Measurements from ENCODE around the gene IDH3G.
"Not testable (repeated sequence)": the region's sequence is repeated elsewhere in the genome, so short reads cannot be mapped to it uniquely, and the experiment has no call there.

Gene IDH3G

GRCh38 chrX:153794018-153794896 is at the start of gene IDH3G, which contains the start of gene SSR4:
Gene IDH3G (minus strand): TSS chrX:153794375. CDS start chrX:153794326, 49 bp downstream.
Gene SSR4 (plus strand): TSS chrX:153794668. CDS start chrX:153794688, 20 bp downstream.
- DNase-seq (ENCODE audit: low read depth in 2 of 2), result peak; percentile 87 to 90

- no peak for DNase-seq (ENCODE audit: low read depth in 2 of 2)
Observed at GRCh38 chrX:153836921-153837320, 42.7 kb upstream of the IDH3G start.

- no peak for DNase-seq (ENCODE audit: low read depth in 2 of 2)
Observed at GRCh38 chrX:153832728-153833127, 38.6 kb upstream of the IDH3G start.

GRCh38 chrX:153831429-153832150 is 37.4 kb upstream of the IDH3G start:
- no peak for DNase-seq (ENCODE audit: low read depth in 2 of 2)

- no peak for DNase-seq (ENCODE audit: low read depth in 2 of 2)
Observed at GRCh38 chrX:153830640-153831428, 36.7 kb upstream of the IDH3G start.

- DNase-seq (ENCODE audit: low read depth in 2 of 2), result no peak
Observed at GRCh38 chrX:153829799-153830639, 35.8 kb upstream of the IDH3G start, which contains the start of gene PDZD4. Gene PDZD4 (minus strand): TSS chrX:153830544. CDS start chrX:153830298, 246 bp downstream.

- no peak for DNase-seq (ENCODE audit: low read depth in 2 of 2)
Observed at GRCh38 chrX:153829549-153829798, 35.3 kb upstream of the IDH3G start.

- DNase-seq (ENCODE audit: low read depth in 2 of 2), result no peak
Observed at GRCh38 chrX:153828723-153829548, 34.8 kb upstream of the IDH3G start.

GRCh38 chrX:153828308-153828707 is 34.1 kb upstream of the IDH3G start:
- DNase-seq (ENCODE audit: low read depth in 2 of 2), result no peak

- DNase-seq (ENCODE audit: low read depth in 2 of 2), result no peak
Observed at GRCh38 chrX:153827903-153828302, 33.7 kb upstream of the IDH3G start.

GRCh38 chrX:153827016-153827415 is 32.8 kb upstream of the IDH3G start:
- no peak for DNase-seq (ENCODE audit: low read depth in 2 of 2)

- DNase-seq (ENCODE audit: low read depth in 2 of 2), result no peak
Observed at GRCh38 chrX:153825042-153825441, 30.9 kb upstream of the IDH3G start.

- no peak for DNase-seq (ENCODE audit: low read depth in 2 of 2)
Observed at GRCh38 chrX:153824348-153824747, 30.2 kb upstream of the IDH3G start.

GRCh38 chrX:153821066-153821465 is 26.9 kb upstream of the IDH3G start:
- DNase-seq (ENCODE audit: low read depth in 2 of 2), result no peak

- DNase-seq (ENCODE audit: low read depth in 2 of 2), result no peak
Observed at GRCh38 chrX:153820601-153821000, 26.4 kb upstream of the IDH3G start.

GRCh38 chrX:153819384-153820040 is 25.3 kb upstream of the IDH3G start:
- no peak for DNase-seq (ENCODE audit: low read depth in 2 of 2)

- DNase-seq (ENCODE audit: low read depth in 2 of 2), result peak in 1 of 2 donors; percentile 42
Observed at GRCh38 chrX:153818571-153819383, 24.6 kb upstream of the IDH3G start.

- not testable (repeated sequence) for DNase-seq (ENCODE audit: low read depth in 2 of 2)
Observed at GRCh38 chrX:153818064-153818463, 23.9 kb upstream of the IDH3G start.

All from stimulated activated CD8-positive, alpha-beta memory T cell treated with anti-CD3 and anti-CD28 coated beads, Interleukin-7, amount 100 ng/mL, for 4 hours (primary cell).